Tibial nerve (tissue), 3 donors: ENCODE data around the gene NUTM2F.

Experiments used
- POLR2A ChIP-seq, 2 donors: fragments of 450-650 bp; IDR thresholded peaks; one replicate each; pipeline ENCODE4 v1.6.1; 2017; ENCODE audit warnings: antibody characterized with exemption in 2 of 2, mild to moderate bottlenecking in 2 of 2, moderate library complexity in 2 of 2
- TF ChIP-seq, protein P1 (sequence below), 5 experiments: fragments of 200-600 bp in 3 of 5; fragments of 450-650 bp in 2 of 5; sonication (generic) in 3 of 5; IDR thresholded peaks; one replicate each; pipeline ENCODE4 v1.5.1; 2016 to 2019; ENCODE audit warnings: antibody characterized with exemption in 5 of 5, mild to moderate bottlenecking in 3 of 5, moderate library complexity in 2 of 5

DNA sequence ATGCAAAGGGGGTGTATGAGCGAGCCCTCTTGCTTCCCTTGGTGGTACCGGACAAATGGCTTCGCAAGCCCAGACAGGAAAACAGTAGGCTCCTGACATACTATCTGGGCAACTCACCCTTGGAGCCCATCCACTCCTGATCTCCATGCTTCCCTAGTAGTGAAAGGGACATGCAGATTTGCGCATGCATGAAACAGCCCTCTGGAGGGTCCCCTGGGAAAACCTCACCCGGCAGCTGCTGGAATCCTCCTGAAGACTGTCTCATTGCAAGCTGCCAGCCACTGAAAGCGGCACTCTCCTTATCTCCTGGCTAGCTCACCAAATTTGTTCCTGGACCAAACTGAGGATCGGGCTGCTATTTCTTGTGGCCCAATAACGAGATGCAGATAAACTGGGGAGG is 59.2 kb downstream of the NUTM2F start:
- TF ChIP-seq, protein P1, sequence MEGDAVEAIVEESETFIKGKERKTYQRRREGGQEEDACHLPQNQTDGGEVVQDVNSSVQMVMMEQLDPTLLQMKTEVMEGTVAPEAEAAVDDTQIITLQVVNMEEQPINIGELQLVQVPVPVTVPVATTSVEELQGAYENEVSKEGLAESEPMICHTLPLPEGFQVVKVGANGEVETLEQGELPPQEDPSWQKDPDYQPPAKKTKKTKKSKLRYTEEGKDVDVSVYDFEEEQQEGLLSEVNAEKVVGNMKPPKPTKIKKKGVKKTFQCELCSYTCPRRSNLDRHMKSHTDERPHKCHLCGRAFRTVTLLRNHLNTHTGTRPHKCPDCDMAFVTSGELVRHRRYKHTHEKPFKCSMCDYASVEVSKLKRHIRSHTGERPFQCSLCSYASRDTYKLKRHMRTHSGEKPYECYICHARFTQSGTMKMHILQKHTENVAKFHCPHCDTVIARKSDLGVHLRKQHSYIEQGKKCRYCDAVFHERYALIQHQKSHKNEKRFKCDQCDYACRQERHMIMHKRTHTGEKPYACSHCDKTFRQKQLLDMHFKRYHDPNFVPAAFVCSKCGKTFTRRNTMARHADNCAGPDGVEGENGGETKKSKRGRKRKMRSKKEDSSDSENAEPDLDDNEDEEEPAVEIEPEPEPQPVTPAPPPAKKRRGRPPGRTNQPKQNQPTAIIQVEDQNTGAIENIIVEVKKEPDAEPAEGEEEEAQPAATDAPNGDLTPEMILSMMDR (IDR thresholded peaks at IDR 0.05) = no peak
- no peak for TF ChIP-seq POLR2A (IDR thresholded peaks at IDR 0.05)
